A549 (cell line): ENCODE measurements around the gene POU4F1.

Source experiments
- CEBPB ChIP-seq, 2 experiments: fragments of >200 bp in 1 of 2; sonication (Bioruptor Twin) in 1 of 2; formaldehyde crosslinking in 1 of 2; IDR thresholded peaks; 2 replicates each; pipeline ENCODE4 v1.6.1; 2012 to 2016
- CHD2 ChIP-seq: fragments of 150-350 bp; IDR thresholded peaks from 2 replicates; pipeline ENCODE4 v1.6.1; 2014; ENCODE audit warnings: low read length; ENCODE audit not compliant: partially characterized antibody
- EP300 ChIP-seq, 2 experiments: fragments of >200 bp; sonication (Bioruptor Twin); formaldehyde crosslinking; IDR thresholded peaks; 2 replicates in 1 of 2; 3 replicates in 1 of 2; pipeline ENCODE4 v1.6.1; 2016 to 2017
- FOSL2 ChIP-seq, 2 experiments: fragments of 450-650 bp in 1 of 2; fragments of >200 bp in 1 of 2; sonication (Bioruptor Twin) in 1 of 2; formaldehyde crosslinking; IDR thresholded peaks; 2 replicates each; pipeline versions ENCODE4 v1.5.0 to v1.6.1; 2016 to 2020; ENCODE audit warnings: mild to moderate bottlenecking in 1 of 2, moderate library complexity in 1 of 2
- NFE2L2 ChIP-seq: fragments of 150-350 bp; conservative IDR thresholded peaks from 2 replicates; pipeline ENCODE4 v1.6.1; 2014; ENCODE audit warnings: low read length
- POLR2A ChIP-seq: IDR thresholded peaks from 2 replicates; pipeline ENCODE4 v1.6.1; 2012; ENCODE audit warnings: mild to moderate bottlenecking, low read length
- SMC3 ChIP-seq: fragments of >200 bp; sonication (Bioruptor Twin); formaldehyde crosslinking; IDR thresholded peaks from 3 replicates; pipeline ENCODE4 v1.6.1; 2018; ENCODE audit warnings: inconsistent platforms
- TF ChIP-seq, protein P1 (sequence below): fragments of >200 bp; sonication (Bioruptor Twin); formaldehyde crosslinking; IDR thresholded peaks from 3 replicates; pipeline ENCODE4 v1.5.1; 2016
- TF ChIP-seq, protein P2 (sequence below): IDR thresholded peaks from 2 replicates; pipeline ENCODE4 v1.6.1; 2012
- TF ChIP-seq, protein P3 (sequence below): fragments of 200-600 bp; sonication (generic); IDR thresholded peaks from 2 replicates; pipeline ENCODE4 v1.6.1; 2016; ENCODE audit warnings: antibody characterized with exemption, mild to moderate bottlenecking, moderate library complexity

DNA sequence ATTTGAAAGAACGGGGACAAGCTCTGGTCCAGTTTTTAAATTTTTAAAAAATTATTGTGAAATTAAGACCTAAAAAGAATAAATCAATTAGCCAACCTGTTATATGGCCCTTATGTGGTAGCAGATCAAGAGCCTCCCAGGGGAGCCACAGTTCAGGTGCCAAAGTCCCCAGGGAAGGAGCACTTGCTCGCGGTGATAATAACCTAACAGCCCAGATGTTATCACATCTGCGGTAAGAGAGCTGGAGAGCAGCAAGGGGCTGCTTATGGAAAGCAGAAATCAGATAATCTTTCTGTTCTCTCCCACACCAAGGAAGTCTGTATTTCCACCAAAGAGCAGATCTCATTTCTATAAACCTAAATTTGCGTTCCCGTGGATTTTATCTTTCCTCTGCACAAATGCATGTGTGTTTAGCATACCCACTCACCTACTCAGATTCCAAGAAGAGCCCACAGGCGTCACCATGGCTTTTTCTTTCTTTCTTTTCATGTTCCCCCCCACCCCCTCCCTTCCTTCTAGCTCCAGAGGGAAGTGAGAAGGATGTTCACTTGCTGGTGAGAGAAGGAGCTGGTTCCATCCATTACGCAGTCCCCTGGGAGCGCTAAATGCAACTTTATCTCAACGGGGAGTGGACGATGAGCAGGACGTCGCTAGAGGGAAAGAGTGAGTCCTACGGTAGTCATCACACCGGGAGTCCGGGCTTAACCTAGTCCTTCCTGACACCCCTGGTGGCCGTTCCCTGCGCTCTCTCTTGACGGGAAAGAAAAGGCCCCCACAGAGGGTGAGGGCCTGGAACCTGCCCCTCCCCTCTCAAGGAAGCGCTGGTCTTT, 1.6 kb upstream of the POU4F1 start:
- TF ChIP-seq, protein P1, sequence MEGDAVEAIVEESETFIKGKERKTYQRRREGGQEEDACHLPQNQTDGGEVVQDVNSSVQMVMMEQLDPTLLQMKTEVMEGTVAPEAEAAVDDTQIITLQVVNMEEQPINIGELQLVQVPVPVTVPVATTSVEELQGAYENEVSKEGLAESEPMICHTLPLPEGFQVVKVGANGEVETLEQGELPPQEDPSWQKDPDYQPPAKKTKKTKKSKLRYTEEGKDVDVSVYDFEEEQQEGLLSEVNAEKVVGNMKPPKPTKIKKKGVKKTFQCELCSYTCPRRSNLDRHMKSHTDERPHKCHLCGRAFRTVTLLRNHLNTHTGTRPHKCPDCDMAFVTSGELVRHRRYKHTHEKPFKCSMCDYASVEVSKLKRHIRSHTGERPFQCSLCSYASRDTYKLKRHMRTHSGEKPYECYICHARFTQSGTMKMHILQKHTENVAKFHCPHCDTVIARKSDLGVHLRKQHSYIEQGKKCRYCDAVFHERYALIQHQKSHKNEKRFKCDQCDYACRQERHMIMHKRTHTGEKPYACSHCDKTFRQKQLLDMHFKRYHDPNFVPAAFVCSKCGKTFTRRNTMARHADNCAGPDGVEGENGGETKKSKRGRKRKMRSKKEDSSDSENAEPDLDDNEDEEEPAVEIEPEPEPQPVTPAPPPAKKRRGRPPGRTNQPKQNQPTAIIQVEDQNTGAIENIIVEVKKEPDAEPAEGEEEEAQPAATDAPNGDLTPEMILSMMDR: no peak
- TF ChIP-seq, protein P2, sequence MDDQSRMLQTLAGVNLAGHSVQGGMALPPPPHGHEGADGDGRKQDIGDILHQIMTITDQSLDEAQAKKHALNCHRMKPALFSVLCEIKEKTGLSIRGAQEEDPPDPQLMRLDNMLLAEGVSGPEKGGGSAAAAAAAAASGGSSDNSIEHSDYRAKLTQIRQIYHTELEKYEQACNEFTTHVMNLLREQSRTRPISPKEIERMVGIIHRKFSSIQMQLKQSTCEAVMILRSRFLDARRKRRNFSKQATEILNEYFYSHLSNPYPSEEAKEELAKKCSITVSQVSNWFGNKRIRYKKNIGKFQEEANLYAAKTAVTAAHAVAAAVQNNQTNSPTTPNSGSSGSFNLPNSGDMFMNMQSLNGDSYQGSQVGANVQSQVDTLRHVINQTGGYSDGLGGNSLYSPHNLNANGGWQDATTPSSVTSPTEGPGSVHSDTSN: no peak
- TF ChIP-seq, protein P3, sequence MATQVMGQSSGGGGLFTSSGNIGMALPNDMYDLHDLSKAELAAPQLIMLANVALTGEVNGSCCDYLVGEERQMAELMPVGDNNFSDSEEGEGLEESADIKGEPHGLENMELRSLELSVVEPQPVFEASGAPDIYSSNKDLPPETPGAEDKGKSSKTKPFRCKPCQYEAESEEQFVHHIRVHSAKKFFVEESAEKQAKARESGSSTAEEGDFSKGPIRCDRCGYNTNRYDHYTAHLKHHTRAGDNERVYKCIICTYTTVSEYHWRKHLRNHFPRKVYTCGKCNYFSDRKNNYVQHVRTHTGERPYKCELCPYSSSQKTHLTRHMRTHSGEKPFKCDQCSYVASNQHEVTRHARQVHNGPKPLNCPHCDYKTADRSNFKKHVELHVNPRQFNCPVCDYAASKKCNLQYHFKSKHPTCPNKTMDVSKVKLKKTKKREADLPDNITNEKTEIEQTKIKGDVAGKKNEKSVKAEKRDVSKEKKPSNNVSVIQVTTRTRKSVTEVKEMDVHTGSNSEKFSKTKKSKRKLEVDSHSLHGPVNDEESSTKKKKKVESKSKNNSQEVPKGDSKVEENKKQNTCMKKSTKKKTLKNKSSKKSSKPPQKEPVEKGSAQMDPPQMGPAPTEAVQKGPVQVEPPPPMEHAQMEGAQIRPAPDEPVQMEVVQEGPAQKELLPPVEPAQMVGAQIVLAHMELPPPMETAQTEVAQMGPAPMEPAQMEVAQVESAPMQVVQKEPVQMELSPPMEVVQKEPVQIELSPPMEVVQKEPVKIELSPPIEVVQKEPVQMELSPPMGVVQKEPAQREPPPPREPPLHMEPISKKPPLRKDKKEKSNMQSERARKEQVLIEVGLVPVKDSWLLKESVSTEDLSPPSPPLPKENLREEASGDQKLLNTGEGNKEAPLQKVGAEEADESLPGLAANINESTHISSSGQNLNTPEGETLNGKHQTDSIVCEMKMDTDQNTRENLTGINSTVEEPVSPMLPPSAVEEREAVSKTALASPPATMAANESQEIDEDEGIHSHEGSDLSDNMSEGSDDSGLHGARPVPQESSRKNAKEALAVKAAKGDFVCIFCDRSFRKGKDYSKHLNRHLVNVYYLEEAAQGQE: no peak
- no peak for TF ChIP-seq NFE2L2
- TF ChIP-seq CHD2: no peak
- no peak for TF ChIP-seq CEBPB (IDR thresholded peaks at IDR 0.05)
- TF ChIP-seq SMC3: no peak
- no peak for TF ChIP-seq POLR2A
- TF ChIP-seq FOSL2 (IDR thresholded peaks at IDR 0.05): no peak
- no peak for TF ChIP-seq FOSL2 (CRISPR knock-in tag; IDR thresholded peaks at IDR 0.05)
- TF ChIP-seq EP300 (IDR thresholded peaks at IDR 0.05): no peak
